H9 (cell line): ENCODE data around the gene TRAF3. TPM values are rescaled to one million over a fixed set of nuclear protein-coding genes. Genes with fewer than 3 reads are reported as not detected.
A peak's percentile ranks its signal among the peaks of the same experiment; 100 is the strongest.

Experiments
- DNase-seq: peaks from one replicate; pipeline ENCODE4 v3.0.0-alpha.2; 2017
- H2AFZ ChIP-seq: one replicate; pipeline ENCODE4 v1.6.1; 2013; ENCODE audit warnings: mild to moderate bottlenecking, low read length, control low read depth, moderate library complexity
- H2AK5ac ChIP-seq: 2 replicates; pipeline ENCODE4 v1.6.1; 2013; ENCODE audit warnings: low read length, control low read depth, mixed read lengths; ENCODE audit not compliant: insufficient read length
- H2BK120ac ChIP-seq: one replicate; pipeline ENCODE4 v1.6.1; 2013; ENCODE audit warnings: low read depth, mild to moderate bottlenecking, low read length, control low read depth, inconsistent platforms; ENCODE audit not compliant: poor library complexity, severe bottlenecking
- H2BK12ac ChIP-seq: 2 replicates; pipeline ENCODE4 v1.6.1; 2013; ENCODE audit warnings: low read length, control low read depth, mixed read lengths, low read depth; ENCODE audit not compliant: insufficient read length
- H2BK15ac ChIP-seq: 2 replicates; pipeline ENCODE4 v1.6.1; 2013; ENCODE audit warnings: low read depth, low read length, control low read depth
- H2BK20ac ChIP-seq: one replicate; pipeline ENCODE4 v1.6.1; 2013; ENCODE audit warnings: low read depth, mild to moderate bottlenecking, low read length, control low read depth, inconsistent platforms; ENCODE audit not compliant: poor library complexity, severe bottlenecking
- H2BK5ac ChIP-seq: 2 replicates; pipeline ENCODE4 v1.6.1; 2013; ENCODE audit warnings: low read length, control low read depth, mixed read lengths; ENCODE audit not compliant: insufficient read length
- H3K14ac ChIP-seq: 2 replicates; pipeline ENCODE4 v1.6.1; 2013; ENCODE audit warnings: low read length, control low read depth; ENCODE audit not compliant: insufficient read depth
- H3K18ac ChIP-seq: 2 replicates; pipeline ENCODE4 v1.6.1; 2013; ENCODE audit warnings: low read depth, mild to moderate bottlenecking, mixed read lengths, low read length, control low read depth; ENCODE audit not compliant: insufficient read length
- H3K23ac ChIP-seq: 2 replicates; pipeline ENCODE4 v1.6.1; 2013; ENCODE audit warnings: low read length, control low read depth, mixed read lengths, low read depth; ENCODE audit not compliant: insufficient read length
- H3K23me2 ChIP-seq: 2 replicates; pipeline ENCODE4 v1.6.1; 2013; ENCODE audit warnings: low read depth, mild to moderate bottlenecking, mixed read lengths, low read length, control low read depth; ENCODE audit not compliant: insufficient read length, poor library complexity, severe bottlenecking
- H3K27ac ChIP-seq: 2 replicates; pipeline ENCODE4 v1.5.1; 2013; ENCODE audit warnings: low read length, control low read depth, mixed read lengths, low read depth; ENCODE audit not compliant: insufficient read length
- H3K27me3 ChIP-seq: 2 replicates; pipeline ENCODE4 v1.6.1; 2013; ENCODE audit warnings: low read length, control low read depth, inconsistent platforms; ENCODE audit not compliant: insufficient read depth
- H3K4ac ChIP-seq: 2 replicates; pipeline ENCODE4 v1.6.1; 2013; ENCODE audit warnings: low read depth, mild to moderate bottlenecking, control low read depth, inconsistent platforms, low read length, moderate library complexity
- H3K4me1 ChIP-seq: 2 replicates; pipeline ENCODE4 v1.6.1; 2013; ENCODE audit warnings: low read length, control low read depth, inconsistent platforms; ENCODE audit not compliant: insufficient read depth
- H3K4me2 ChIP-seq: 2 replicates; pipeline ENCODE4 v1.6.1; 2013; ENCODE audit warnings: low read length, control low read depth, mixed read lengths; ENCODE audit not compliant: insufficient read length, insufficient read depth
- H3K56ac ChIP-seq: 2 replicates; pipeline ENCODE4 v1.6.1; 2013; ENCODE audit warnings: low read depth, mild to moderate bottlenecking, mixed read lengths, low read length, control low read depth; ENCODE audit not compliant: insufficient read length
- H3K79me1 ChIP-seq: 2 replicates; pipeline ENCODE4 v1.6.1; 2013; ENCODE audit warnings: low read depth, mild to moderate bottlenecking, moderate library complexity, low read length, control low read depth, inconsistent platforms; ENCODE audit not compliant: insufficient read depth, poor library complexity, severe bottlenecking
- H3K79me2 ChIP-seq: 2 replicates; pipeline ENCODE4 v1.6.1; 2013; ENCODE audit warnings: low read length, control low read depth, inconsistent platforms; ENCODE audit not compliant: insufficient read depth
- H3K9ac ChIP-seq: 2 replicates; pipeline ENCODE4 v1.6.1; 2013; ENCODE audit warnings: low read length, control low read depth, mixed read lengths; ENCODE audit not compliant: insufficient read length; ENCODE audit errors: extremely low read depth
- H3K9me3 ChIP-seq: one replicate; pipeline ENCODE4 v1.6.1; 2013; ENCODE audit warnings: low read depth, low read length, inconsistent platforms; ENCODE audit not compliant: control insufficient read depth
- H3T11ph ChIP-seq: one replicate; pipeline ENCODE4 v1.6.1; 2013; ENCODE audit warnings: mild to moderate bottlenecking, low read length, control low read depth, inconsistent platforms
- H4K20me1 ChIP-seq: one replicate; pipeline ENCODE4 v1.6.1; 2013; ENCODE audit not compliant: control insufficient read depth, insufficient read length, insufficient read depth
- H4K5ac ChIP-seq: 2 replicates; pipeline ENCODE4 v1.6.1; 2013; ENCODE audit warnings: low read depth, mild to moderate bottlenecking, mixed read lengths, low read length, control low read depth; ENCODE audit not compliant: insufficient read length
- H4K8ac ChIP-seq: replicated peaks from 2 replicates; pipeline ENCODE4 v1.6.1; 2013; ENCODE audit warnings: low read length, control low read depth, mixed read lengths, low read depth; ENCODE audit not compliant: insufficient read length
- H4K91ac ChIP-seq: 2 replicates; pipeline ENCODE4 v1.6.1; 2013; ENCODE audit warnings: low read depth, mild to moderate bottlenecking, moderate library complexity, mixed read lengths, low read length, control low read depth; ENCODE audit not compliant: insufficient read length
- H3K27ac Mint-ChIP-seq, 3 experiments: 2 replicates in 2 of 3; 3 replicates in 1 of 3; pipeline ENCODE4 v1.8.0; 2020 to 2021; ENCODE audit warnings: mixed read lengths in 3 of 3, mild to moderate bottlenecking in 1 of 3, moderate library complexity in 1 of 3
- H3K27me3 Mint-ChIP-seq: 2 replicates; pipeline ENCODE4 v1.8.0; 2021; ENCODE audit warnings: low read depth, mild to moderate bottlenecking, moderate library complexity, mixed read lengths
- H3K36me3 Mint-ChIP-seq, 3 experiments: 2 replicates in 2 of 3; 3 replicates in 1 of 3; pipeline ENCODE4 v1.8.0; 2020 to 2021; ENCODE audit warnings: low read depth in 3 of 3, mixed read lengths in 3 of 3; ENCODE audit not compliant: insufficient read depth in 1 of 3
- H3K4me1 Mint-ChIP-seq, 2 experiments: 2 replicates each; pipeline ENCODE4 v1.8.0; 2020; ENCODE audit warnings: mixed read lengths in 2 of 2
- H3K4me3 Mint-ChIP-seq, 2 experiments: 2 replicates in 1 of 2; 3 replicates in 1 of 2; pipeline ENCODE4 v1.8.0; 2020 to 2021; ENCODE audit warnings: mild to moderate bottlenecking in 2 of 2, mixed read lengths in 2 of 2, moderate library complexity in 1 of 2
- H3K9me3 Mint-ChIP-seq, 2 experiments: 2 replicates in 1 of 2; 3 replicates in 1 of 2; pipeline ENCODE4 v1.8.0; 2020; ENCODE audit warnings: mild to moderate bottlenecking in 2 of 2, mixed read lengths in 2 of 2, moderate library complexity in 1 of 2
- WGBS: extraction: QIAGEN DNeasy Blood & Tissue Kit; methylation state at CpG from one replicate; pipeline ENCODE4 v1.1.7; 2013; ENCODE audit warnings: missing lambda C conversion rate, low lambda C conversion rate, mixed read lengths; ENCODE audit not compliant: insufficient read length; ENCODE audit errors: extremely low coverage; 5-methylcytosine and 5-hydroxymethylcytosine counted together
- total RNA-seq: library from RNA; stranded (reverse); gene quantifications from 2 replicates; pipeline ENCODE4 v1.2.1, GENCODE V29; 2021
- TF ChIP-seq, protein P1 (sequence below): fragments of 200-600 bp; sonication (generic); conservative IDR thresholded peaks from 3 replicates; pipeline ENCODE4 v1.8.0; 2021; ENCODE audit warnings: antibody characterized with exemption, mild to moderate bottlenecking

Gene TRAF3
- total RNA-seq, 1 experiment from 2014 or later: 9.6 TPM

GRCh38 chr14:102902523-102903247 lies 125.4 kb downstream of the TRAF3 start:
- Histone ChIP-seq H2BK120ac (no peak overlapping the region), H3K9ac (no peak overlapping the region), H2BK15ac (no peak overlapping the region), H3K9me3 (no peaks in the 10 kb centered on the region), H3K4me2 (no peak overlapping the region), H4K91ac (no peak overlapping the region), H3K79me1 (no peaks in the 10 kb centered on the region), H3K4me1 (no peaks in the 10 kb centered on the region), H3K14ac (no peak overlapping the region; the same call in 1 of the 2 replicates), H3K23me2 (no peaks in the 10 kb centered on the region), H4K20me1 (no peaks in the 10 kb centered on the region), H3K27ac (no peak overlapping the region), H4K8ac (no peak overlapping the region), H3K23ac (no peak overlapping the region), H3K18ac (no peak overlapping the region), H3K79me2 (no peaks in the 10 kb centered on the region), H2BK20ac (no peak overlapping the region), H3T11ph (no peak overlapping the region), H3K27me3 (no peaks in the 10 kb centered on the region), H2BK12ac (no peak overlapping the region), H3K4ac (no peak overlapping the region), H4K5ac (no peak overlapping the region), H2AK5ac (no peak overlapping the region), H3K56ac (no peak overlapping the region), H2AFZ (no peak overlapping the region), H2BK5ac (no peak overlapping the region)
- WGBS: no CpG with 5 or more reads among the region's 12 CpGs
- Mint-ChIP-seq H3K4me1 (peaks cover 2 to 4% of the 10 kb centered on the region in 2 experiments; a peak in 3 of 4 replicates), H3K27me3 (no peaks in the 10 kb centered on the region; the same call in 1 of the 2 replicates), H3K36me3 (peaks cover 22 to 35% (median 29%) of the 10 kb centered on the region in 3 experiments), H3K4me3 (no peak overlapping the region), H3K9me3 (peaks cover 12 to 15% of the 10 kb centered on the region in 2 experiments), H3K27ac (peak overlapping the region in 2 of 3 experiments; percentile 53 to 90; a peak in 3 of 7 replicates)
- TF ChIP-seq, protein P1, sequence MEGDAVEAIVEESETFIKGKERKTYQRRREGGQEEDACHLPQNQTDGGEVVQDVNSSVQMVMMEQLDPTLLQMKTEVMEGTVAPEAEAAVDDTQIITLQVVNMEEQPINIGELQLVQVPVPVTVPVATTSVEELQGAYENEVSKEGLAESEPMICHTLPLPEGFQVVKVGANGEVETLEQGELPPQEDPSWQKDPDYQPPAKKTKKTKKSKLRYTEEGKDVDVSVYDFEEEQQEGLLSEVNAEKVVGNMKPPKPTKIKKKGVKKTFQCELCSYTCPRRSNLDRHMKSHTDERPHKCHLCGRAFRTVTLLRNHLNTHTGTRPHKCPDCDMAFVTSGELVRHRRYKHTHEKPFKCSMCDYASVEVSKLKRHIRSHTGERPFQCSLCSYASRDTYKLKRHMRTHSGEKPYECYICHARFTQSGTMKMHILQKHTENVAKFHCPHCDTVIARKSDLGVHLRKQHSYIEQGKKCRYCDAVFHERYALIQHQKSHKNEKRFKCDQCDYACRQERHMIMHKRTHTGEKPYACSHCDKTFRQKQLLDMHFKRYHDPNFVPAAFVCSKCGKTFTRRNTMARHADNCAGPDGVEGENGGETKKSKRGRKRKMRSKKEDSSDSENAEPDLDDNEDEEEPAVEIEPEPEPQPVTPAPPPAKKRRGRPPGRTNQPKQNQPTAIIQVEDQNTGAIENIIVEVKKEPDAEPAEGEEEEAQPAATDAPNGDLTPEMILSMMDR: no peak
- DNase-seq: no peak
